CD14-positive monocyte (primary cell): ENCODE measurements around the gene MS4A4A. TPM values are rescaled to one million over a fixed set of nuclear protein-coding genes. Genes with fewer than 3 reads are reported as not detected.
A peak's percentile ranks its signal among the peaks of the same experiment; 100 is the strongest.
"Not testable (repeated sequence)": the region's sequence is repeated elsewhere in the genome, so short reads cannot be mapped to it uniquely, and the experiment has no call there.

Experiments used
- DNase-seq, 3 donors: peaks; one replicate each; pipeline ENCODE4 v3.0.0-alpha.2; 2011 to 2022
- H2AFZ ChIP-seq: 2 replicates; pipeline ENCODE4 v1.6.0; 2012; ENCODE audit warnings: mild to moderate bottlenecking, low read depth, low read length, inconsistent platforms; ENCODE audit not compliant: insufficient read depth, poor library complexity, severe bottlenecking
- H3K27ac ChIP-seq, 2 donors: 1 replicate in 1 of 2; 2 replicates in 1 of 2; pipeline ENCODE4 v1.5.1; 2012 to 2013; ENCODE audit warnings: low read length in 2 of 2, control low read depth in 1 of 2, inconsistent platforms in 1 of 2, low read depth in 1 of 2, mild to moderate bottlenecking in 1 of 2
- H3K27me3 ChIP-seq, 2 donors: one replicate each; pipeline versions ENCODE4 v1.6.0 to v1.6.1; 2011 to 2013; ENCODE audit warnings: low read length in 2 of 2; ENCODE audit not compliant: control insufficient read depth in 2 of 2, insufficient read depth in 2 of 2
- H3K36me3 ChIP-seq, 2 donors: replicated peaks in 1 of 2; 1 replicate in 1 of 2; 2 replicates in 1 of 2; pipeline versions ENCODE4 v1.5.1 to v1.6.1; 2012 to 2013; ENCODE audit warnings: low read length in 2 of 2, control low read depth in 1 of 2, inconsistent platforms in 1 of 2, mild to moderate bottlenecking in 1 of 2; ENCODE audit not compliant: insufficient read depth in 2 of 2, control insufficient read depth in 1 of 2
- H3K4me1 ChIP-seq, 2 donors: 1 replicate in 1 of 2; 2 replicates in 1 of 2; pipeline versions ENCODE4 v1.5.1 to v1.6.1; 2012 to 2013; ENCODE audit warnings: low read length in 2 of 2, control low read depth in 1 of 2, inconsistent platforms in 1 of 2, mild to moderate bottlenecking in 1 of 2, moderate library complexity in 1 of 2; ENCODE audit not compliant: insufficient read depth in 2 of 2, control insufficient read depth in 1 of 2
- H3K4me2 ChIP-seq: replicated peaks from 2 replicates; pipeline ENCODE3; 2012; ENCODE audit warnings: low read length, moderate library complexity, mild to moderate bottlenecking; ENCODE audit not compliant: poor library complexity, severe bottlenecking; ENCODE audit errors: extremely low read depth
- H3K4me3 ChIP-seq, 3 experiments: fragments of 200-600 bp in 1 of 3; sonication (generic) in 1 of 3; replicated peaks in 1 of 3; 1 replicate in 2 of 3; 2 replicates in 1 of 3; pipeline ENCODE4 v1.5.1; 2011 to 2013; ENCODE audit warnings: low read length in 3 of 3, mild to moderate bottlenecking in 3 of 3, control low read depth in 2 of 3, low read depth in 2 of 3, inconsistent platforms in 1 of 3, moderate library complexity in 1 of 3
- H3K79me2 ChIP-seq: 2 replicates; pipeline ENCODE4 v1.6.0; 2012; ENCODE audit warnings: mild to moderate bottlenecking, control low read depth, inconsistent platforms, low read length, moderate library complexity; ENCODE audit not compliant: insufficient read depth
- H3K9ac ChIP-seq: 2 replicates; pipeline ENCODE4 v1.6.0; 2017; ENCODE audit warnings: low read length, mild to moderate bottlenecking; ENCODE audit not compliant: insufficient read depth, poor library complexity, severe bottlenecking
- H3K9me3 ChIP-seq, 2 donors: replicated peaks in 1 of 2; 1 replicate in 1 of 2; 2 replicates in 1 of 2; pipeline versions ENCODE4 v1.5.1 to v1.6.1; 2012 to 2013; ENCODE audit warnings: low read length in 2 of 2, control low read depth in 1 of 2; ENCODE audit not compliant: control insufficient read depth in 1 of 2, insufficient read depth in 1 of 2
- H4K20me1 ChIP-seq: 2 replicates; pipeline ENCODE4 v1.6.0; 2012; ENCODE audit warnings: mild to moderate bottlenecking, low read length, control low read depth, moderate library complexity; ENCODE audit not compliant: insufficient read depth
- H3K27ac Mint-ChIP-seq, 7 donors: one replicate each; pipeline ENCODE4 v1.8.0; 2020; ENCODE audit warnings: mild to moderate bottlenecking in 7 of 7, mixed read lengths in 7 of 7, moderate library complexity in 6 of 7, inconsistent platforms in 2 of 7
- H3K27me3 Mint-ChIP-seq, 3 donors: one replicate each; pipeline ENCODE4 v1.8.0; 2021 to 2022; ENCODE audit warnings: low read depth in 3 of 3, mild to moderate bottlenecking in 3 of 3, mixed read lengths in 3 of 3, moderate library complexity in 3 of 3, inconsistent platforms in 1 of 3
- H3K36me3 Mint-ChIP-seq, 2 donors: one replicate each; pipeline ENCODE4 v1.8.0; 2020; ENCODE audit warnings: mixed read lengths in 2 of 2, inconsistent platforms in 1 of 2, mild to moderate bottlenecking in 1 of 2
- H3K4me1 Mint-ChIP-seq: one replicate; pipeline ENCODE4 v1.8.0; 2020; ENCODE audit warnings: mild to moderate bottlenecking, mixed read lengths
- H3K4me3 Mint-ChIP-seq, 2 donors: one replicate each; pipeline ENCODE4 v1.8.0; 2020; ENCODE audit warnings: mild to moderate bottlenecking in 2 of 2, mixed read lengths in 2 of 2, moderate library complexity in 1 of 2
- H3K9me3 Mint-ChIP-seq, 7 donors: one replicate each; pipeline ENCODE4 v1.8.0; 2020 to 2022; ENCODE audit warnings: mixed read lengths in 7 of 7, mild to moderate bottlenecking in 6 of 7, moderate library complexity in 6 of 7, inconsistent platforms in 2 of 7
- WGBS: methylation state at CpG from one replicate; pipeline ENCODE4 v1.1.5; 2013; ENCODE audit warnings: missing lambda C conversion rate; ENCODE audit not compliant: insufficient coverage; 5-methylcytosine and 5-hydroxymethylcytosine counted together
- intact Hi-C, 2 donors: fragments of 100-400 bp; cut with micrococcal nuclease; formaldehyde crosslinking; loops; one replicate each; pipeline versions ENCODE4 v1.15.0 to v1.15.1; 2023
- polyA plus RNA-seq, 3 donors: library from polyadenylated mRNA; depleted of rRNA in 1 of 3; unstranded in 2 of 3; stranded (reverse) in 1 of 3; fragments of 300-500 nt in 2 of 3; fragments of >200 nt in 1 of 3; fragmentation: Illumina TruSeq in 2 of 3; gene quantifications; 1 replicate in 2 of 3; 2 replicates in 1 of 3; pipeline ENCODE4 v1.2.3, GENCODE V29; 2012 to 2021
- TF ChIP-seq, protein P1 (sequence below): fragments of 200-600 bp; IDR thresholded peaks from one replicate; pipeline ENCODE4 v1.8.0; 2022; ENCODE audit warnings: antibody characterized with exemption, mild to moderate bottlenecking

The MS4A4A gene
- polyA plus RNA-seq, 3 donors: 19.2 to 41.8 (median 27.4) TPM

DNA sequence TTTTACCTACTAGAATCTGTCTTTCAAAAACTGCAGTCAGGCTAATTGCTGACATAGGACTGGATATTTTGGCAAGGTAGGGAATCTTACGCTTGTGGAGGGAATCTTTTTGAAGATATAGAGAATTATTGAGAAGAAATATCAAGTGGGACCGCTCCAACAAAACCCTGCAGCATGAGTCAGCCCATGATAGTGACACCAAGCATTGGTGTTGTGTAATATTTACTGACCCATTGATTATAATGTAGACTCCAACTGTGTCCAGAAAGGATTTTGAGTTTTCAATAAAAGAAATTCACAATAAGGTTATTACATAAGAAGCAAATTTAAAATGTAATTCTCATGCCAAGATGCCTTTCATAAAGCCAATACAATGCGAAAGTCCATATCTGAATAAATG lies 20.7 kb downstream of the MS4A4A start:
- Histone ChIP-seq H3K27ac (no peak overlapping the region), H3K4me3 (no peak overlapping the region), H3K79me2 (peaks cover 6% of the 10 kb centered on the region), H2AFZ (no peak overlapping the region), H3K36me3 (peaks cover 35 to 83% of the 10 kb centered on the region in 2 donors), H3K9me3 (no peaks in the 10 kb centered on the region), H3K4me1 (no peaks in the 10 kb centered on the region), H4K20me1 (no peaks in the 10 kb centered on the region), H3K9ac (no peak overlapping the region), H3K4me2 (no peak overlapping the region), H3K27me3 (no peaks in the 10 kb centered on the region)
- no peaks in the 10 kb centered on the region for H3K9me3 Mint-ChIP-seq
- 100% methylated on average over 1 of the region's 3 CpGs for WGBS
- H3K4me1 Mint-ChIP-seq: no peaks in the 10 kb centered on the region
- H3K4me3 Mint-ChIP-seq: no peak overlapping the region
- intact Hi-C loops: no loop called here
- TF ChIP-seq, protein P1, sequence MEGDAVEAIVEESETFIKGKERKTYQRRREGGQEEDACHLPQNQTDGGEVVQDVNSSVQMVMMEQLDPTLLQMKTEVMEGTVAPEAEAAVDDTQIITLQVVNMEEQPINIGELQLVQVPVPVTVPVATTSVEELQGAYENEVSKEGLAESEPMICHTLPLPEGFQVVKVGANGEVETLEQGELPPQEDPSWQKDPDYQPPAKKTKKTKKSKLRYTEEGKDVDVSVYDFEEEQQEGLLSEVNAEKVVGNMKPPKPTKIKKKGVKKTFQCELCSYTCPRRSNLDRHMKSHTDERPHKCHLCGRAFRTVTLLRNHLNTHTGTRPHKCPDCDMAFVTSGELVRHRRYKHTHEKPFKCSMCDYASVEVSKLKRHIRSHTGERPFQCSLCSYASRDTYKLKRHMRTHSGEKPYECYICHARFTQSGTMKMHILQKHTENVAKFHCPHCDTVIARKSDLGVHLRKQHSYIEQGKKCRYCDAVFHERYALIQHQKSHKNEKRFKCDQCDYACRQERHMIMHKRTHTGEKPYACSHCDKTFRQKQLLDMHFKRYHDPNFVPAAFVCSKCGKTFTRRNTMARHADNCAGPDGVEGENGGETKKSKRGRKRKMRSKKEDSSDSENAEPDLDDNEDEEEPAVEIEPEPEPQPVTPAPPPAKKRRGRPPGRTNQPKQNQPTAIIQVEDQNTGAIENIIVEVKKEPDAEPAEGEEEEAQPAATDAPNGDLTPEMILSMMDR: no peak
- DNase-seq: no peak
- peaks cover 65 to 75% of the 10 kb centered on the region in 2 donors for H3K36me3 Mint-ChIP-seq
- H3K27me3 Mint-ChIP-seq: no peaks in the 10 kb centered on the region
- no peak overlapping the region for H3K27ac Mint-ChIP-seq

DNA sequence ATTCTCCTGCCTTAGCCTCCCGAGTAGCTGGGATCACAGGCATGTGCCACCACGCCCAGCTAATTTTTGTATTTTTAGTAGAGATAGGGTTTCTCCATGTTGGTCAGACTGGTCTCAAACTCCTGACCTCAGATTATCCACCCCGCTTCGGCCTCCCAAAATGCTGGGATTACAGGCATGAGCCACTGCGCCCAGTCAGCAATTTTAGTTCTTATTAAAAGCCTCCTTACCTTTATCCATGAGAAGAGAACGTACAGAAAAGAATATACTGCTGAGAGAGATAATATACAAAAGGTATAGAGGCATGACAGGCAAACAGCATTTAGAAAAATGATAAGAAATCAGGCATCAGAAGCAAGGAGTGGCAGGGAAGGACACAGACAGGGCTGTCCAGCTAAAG lies 21.4 kb downstream of the MS4A4A start:
- H3K4me1 Mint-ChIP-seq, H3K27me3 ChIP-seq, intact Hi-C loops, H2AFZ ChIP-seq, H3K4me3 Mint-ChIP-seq, H3K27ac ChIP-seq, H3K27me3 Mint-ChIP-seq, DNase-seq, H3K4me1 ChIP-seq, H3K4me2 ChIP-seq, H3K9me3 ChIP-seq, H3K9ac ChIP-seq, H4K20me1 ChIP-seq, H3K4me3 ChIP-seq, H3K9me3 Mint-ChIP-seq, H3K79me2 ChIP-seq: not testable (repeated sequence)
- no CpG with 5 or more reads among the region's 6 CpGs for WGBS
- peaks cover 42 to 85% of the 10 kb centered on the region in 2 donors for H3K36me3 ChIP-seq
- Mint-ChIP-seq H3K36me3 (peaks cover 66 to 75% of the 10 kb centered on the region in 2 donors), H3K27ac (peak overlapping the region in 2 of 7 donors; percentile 15 to 41)
